CD4-positive, alpha-beta T cell treated with Interleukin-6 at 100 ng/mL for 8 hours (primary cell): ENCODE measurements around the gene NR4A3.
"Not testable (repeated sequence)": the region's sequence is repeated elsewhere in the genome, so short reads cannot be mapped to it uniquely, and the experiment has no call there.

Source experiments
- DNase-seq: peaks from one replicate; pipeline ENCODE4 v3.0.0-alpha.2; 2020; ENCODE audit warnings: mixed read lengths, low spot score

Gene NR4A3

GRCh38 chr9:99834474-99834873, 12.8 kb downstream of the NR4A3 start:
- no peak for DNase-seq

GRCh38 chr9:99835142-99835541, 13.5 kb downstream of the NR4A3 start:
- no peak for DNase-seq

- DNase-seq = no peak
Measured at GRCh38 chr9:99835581-99835980, 13.9 kb downstream of the NR4A3 start.

DNA sequence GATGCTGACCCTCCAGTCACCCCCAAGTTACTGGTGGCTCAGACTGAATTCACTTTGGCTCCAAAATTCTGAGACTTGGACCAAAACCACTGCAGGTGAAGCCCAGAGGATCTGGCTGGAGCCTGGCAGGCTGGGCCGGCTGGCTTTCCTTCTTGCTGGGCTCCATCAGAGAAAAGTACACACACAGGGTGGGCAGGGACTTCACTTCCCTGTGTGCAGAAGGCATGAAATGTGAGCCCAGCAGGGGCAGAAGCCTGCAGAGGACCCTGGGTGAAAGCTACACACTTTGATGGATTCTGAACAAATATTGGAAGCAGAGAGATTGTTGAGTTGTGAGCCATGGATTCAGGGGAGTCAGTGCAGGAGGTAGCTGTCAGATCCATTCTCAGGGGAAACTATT, 18.4 kb downstream of the NR4A3 start:
- no peak for DNase-seq

GRCh38 chr9:99845063-99845462, 23.4 kb downstream of the NR4A3 start:
- DNase-seq = no peak

- no peak for DNase-seq
Measured at GRCh38 chr9:99848447-99848846, 26.8 kb downstream of the NR4A3 start.

- DNase-seq = no peak
Measured at GRCh38 chr9:99850736-99851499, 29.2 kb downstream of the NR4A3 start.

DNA sequence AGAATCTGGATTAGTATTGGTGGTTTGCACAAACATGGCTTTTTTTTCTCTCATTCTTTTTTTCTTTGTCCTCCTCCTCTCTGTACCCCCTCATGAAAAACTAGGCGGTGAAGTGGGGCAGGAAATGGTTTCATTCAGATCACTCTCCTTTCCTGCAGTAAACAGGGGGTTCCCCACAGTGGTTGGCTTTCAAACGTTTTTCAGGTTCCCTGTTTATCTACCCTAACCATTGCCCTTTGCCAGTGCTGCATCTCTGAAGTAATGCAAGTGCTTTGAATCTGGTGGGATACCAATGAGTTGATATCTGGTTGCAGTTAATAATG, 29.8 kb downstream of the NR4A3 start:
- peak; percentile 42 for DNase-seq

DNA sequence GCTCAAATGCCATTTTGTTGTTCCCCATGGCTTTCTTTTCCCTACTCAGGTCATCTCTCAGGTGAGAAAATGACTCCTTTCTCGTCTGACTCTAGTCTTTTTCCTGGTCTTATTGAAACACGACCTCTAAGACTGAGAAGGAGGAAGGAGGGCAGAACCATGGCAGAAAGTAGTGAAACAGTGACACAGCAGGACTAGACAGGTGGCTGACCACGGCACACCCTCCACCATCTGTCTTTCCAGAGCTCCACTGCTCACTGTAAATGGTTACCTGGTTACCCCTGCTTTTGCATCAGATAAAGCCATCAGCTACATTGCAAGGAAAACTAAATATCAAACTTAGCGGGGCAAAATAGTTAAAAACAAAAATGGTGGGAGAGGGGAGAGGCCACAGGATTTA, 30.9 kb downstream of the NR4A3 start:
- no peak for DNase-seq

- DNase-seq = no peak
Measured at GRCh38 chr9:99855467-99856176, 33.9 kb downstream of the NR4A3 start.

DNA sequence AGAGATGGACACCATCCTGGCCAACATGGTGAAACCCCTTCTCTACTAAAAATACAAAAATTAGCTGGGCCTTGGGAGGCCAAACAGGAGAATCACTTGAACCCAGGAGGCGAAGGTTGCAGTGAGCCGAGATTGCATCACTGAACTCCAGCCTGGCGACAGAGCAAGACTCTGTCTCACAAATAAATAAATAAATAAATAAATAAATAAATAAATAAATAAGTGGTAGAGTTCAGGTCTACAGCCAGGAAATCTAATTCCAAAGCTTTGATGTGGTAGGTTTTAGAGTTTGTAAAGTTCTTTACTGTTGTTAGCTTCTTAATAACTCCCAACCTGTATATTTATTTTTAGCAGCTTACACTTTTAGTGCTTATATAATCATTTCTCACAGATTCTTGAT, 35.9 kb downstream of the NR4A3 start:
- DNase-seq = not testable (repeated sequence)

- DNase-seq = no peak
Measured at GRCh38 chr9:99858087-99858486, 36.4 kb downstream of the NR4A3 start.

DNA sequence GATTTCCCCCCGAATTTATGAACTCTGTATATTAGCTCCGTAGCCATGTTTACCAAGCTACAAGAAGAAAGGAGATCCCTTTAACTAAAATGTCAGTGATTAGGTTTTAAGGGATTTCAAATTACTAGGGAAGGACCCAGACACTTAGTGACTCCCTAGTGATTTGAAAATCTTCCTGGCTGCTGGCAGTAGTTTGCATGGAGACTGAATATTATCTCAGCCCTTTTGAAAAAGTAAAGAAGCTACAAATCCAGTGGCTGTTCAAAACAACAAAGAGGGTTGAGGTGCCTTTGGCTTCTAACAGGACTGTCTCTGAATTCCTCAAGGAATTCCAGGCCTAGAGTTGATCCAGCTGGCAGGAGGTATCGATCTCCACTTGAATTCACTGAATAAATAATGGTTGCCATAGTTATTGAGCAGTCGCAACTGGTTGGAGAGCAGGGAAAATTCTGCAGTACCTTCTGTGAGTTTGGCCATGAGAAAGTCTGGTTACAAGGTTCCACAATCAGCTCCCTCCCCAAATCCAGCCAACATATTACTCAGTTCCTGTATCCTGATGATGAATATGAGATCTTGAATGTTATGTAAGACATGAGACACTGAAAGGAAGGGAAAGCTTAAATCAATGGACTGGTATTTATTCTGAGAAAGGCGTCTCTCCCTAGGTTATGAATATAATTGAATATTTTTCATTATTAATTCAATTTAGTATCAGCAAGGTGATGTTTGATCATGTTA, 37.7 kb downstream of the NR4A3 start:
- no peak for DNase-seq

DNA sequence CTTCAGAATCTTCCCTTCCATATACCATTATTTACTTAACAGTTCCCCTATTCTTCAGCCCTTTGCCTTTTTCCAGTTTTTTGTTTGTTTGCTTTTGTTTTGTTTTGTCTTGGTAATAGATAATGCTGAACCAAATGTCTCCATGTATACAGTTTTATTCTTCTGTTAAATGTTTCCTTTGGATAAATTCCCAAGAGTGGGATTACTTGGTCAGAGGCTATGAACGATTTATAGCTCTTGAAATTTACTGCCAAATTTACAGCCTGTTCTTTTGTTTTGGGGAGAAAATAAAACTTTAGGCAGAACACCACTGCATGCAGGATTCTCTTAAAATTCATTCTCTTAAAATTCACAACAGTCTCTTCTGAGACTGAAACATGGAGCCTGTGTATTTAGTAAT, 38.6 kb downstream of the NR4A3 start:
- no peak for DNase-seq

DNA sequence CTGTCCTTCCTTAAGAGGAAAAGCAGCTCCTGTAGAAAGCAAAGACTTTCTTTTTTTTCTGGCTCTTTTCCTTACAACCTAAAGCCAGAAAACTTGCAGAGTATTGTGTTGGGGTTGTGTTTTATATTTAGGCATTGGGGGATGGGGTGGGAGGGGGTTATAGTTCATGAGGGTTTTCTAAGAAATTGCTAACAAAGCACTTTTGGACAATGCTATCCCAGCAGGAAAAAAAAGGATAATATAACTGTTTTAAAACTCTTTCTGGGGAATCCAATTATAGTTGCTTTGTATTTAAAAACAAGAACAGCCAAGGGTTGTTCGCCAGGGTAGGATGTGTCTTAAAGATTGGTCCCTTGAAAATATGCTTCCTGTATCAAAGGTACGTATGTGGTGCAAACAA, 42.3 kb downstream of the NR4A3 start:
- no peak for DNase-seq

- DNase-seq = no peak
Measured at GRCh38 chr9:99866398-99866797, 44.7 kb downstream of the NR4A3 start.

DNA sequence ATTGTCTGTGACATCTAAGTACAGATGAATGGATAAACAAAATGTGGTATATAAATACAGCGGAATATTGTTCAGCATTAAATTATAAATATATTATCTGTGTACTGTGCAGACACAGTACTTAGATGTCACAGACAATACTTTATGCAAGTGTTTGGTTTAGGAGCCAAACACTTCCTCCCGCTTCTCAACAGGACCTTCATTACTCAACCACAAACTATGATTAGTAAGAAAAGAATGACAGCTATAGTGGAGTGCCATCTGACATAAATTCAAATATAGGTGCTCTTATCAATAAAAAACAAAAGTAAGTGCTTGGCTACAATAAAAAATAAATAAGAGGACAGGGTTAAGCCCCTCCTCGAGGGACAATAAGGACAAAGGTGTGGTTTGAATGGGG, 45.9 kb downstream of the NR4A3 start:
- DNase-seq = no peak

DNA sequence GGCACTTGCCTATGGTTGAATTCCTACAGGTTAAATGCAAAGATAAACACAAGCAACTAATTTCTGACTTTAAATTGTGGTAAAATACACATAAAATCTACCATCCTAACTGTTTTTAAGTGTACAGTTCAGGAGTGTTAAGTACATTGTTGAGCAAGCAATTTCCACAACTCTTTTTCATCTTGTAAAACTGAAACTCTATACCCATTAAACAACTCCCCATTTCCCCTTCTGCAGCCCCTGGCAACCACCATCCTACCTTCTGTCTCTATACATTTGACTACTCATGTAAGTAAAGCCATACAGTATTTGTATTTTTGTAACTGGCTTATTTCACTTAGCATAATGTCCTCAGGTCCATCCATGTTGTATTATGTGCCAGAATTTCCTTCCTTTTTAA, 46.3 kb downstream of the NR4A3 start:
- DNase-seq = no peak

GRCh38 chr9:99868845-99869244, 47.2 kb downstream of the NR4A3 start:
- DNase-seq = no peak

DNA sequence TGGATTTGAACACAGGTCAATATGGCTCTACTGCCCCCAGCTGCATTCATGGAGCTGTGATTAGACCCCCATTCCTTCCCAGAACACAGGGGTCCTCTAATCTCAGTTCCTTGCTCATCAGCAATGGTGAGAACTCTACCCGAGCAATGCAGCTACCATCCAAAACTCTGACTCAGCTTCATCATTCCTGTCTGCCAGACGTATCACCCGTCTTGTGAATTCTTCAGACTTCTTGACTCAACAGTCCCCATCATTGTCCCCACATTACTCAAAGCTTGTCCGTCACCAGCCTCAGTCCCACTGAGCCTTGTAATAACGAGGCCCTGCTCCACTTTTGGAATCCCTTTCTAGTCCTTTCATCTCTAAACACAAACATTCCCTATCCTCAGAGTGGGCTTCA, 48.4 kb downstream of the NR4A3 start:
- DNase-seq = no peak

- no peak for DNase-seq
Measured at GRCh38 chr9:99873531-99873930, 51.8 kb downstream of the NR4A3 start.

GRCh38 chr9:99873943-99874584, 52.4 kb downstream of the NR4A3 start:
- no peak for DNase-seq

GRCh38 chr9:99876190-99876589, 54.5 kb downstream of the NR4A3 start:
- no peak for DNase-seq
